GM18867 (cell line): ENCODE data around the gene MRGPRD.

Source experiments
- ATAC-seq: cut with Tn5 transposase; IDR thresholded peaks from one replicate; pipeline ENCODE4 v1.9.1; 2021; ENCODE audit warnings: mild to moderate bottlenecking, moderate library complexity; ENCODE audit not compliant: unreplicated experiment

Gene MRGPRD

GRCh38 chr11:68970921-68971636 is 9.7 kb downstream of the MRGPRD start:
- ATAC-seq: no peak

GRCh38 chr11:68969386-68969785 is 11.4 kb downstream of the MRGPRD start:
- no peak for ATAC-seq

- ATAC-seq: no peak
Measured at GRCh38 chr11:68968306-68969250, 12.2 kb downstream of the MRGPRD start.

- no peak for ATAC-seq
Measured at GRCh38 chr11:68966894-68967780, 13.6 kb downstream of the MRGPRD start.

- ATAC-seq: no peak
Measured at GRCh38 chr11:68965901-68966853, 14.6 kb downstream of the MRGPRD start.

GRCh38 chr11:68963779-68964178 is 17.0 kb downstream of the MRGPRD start:
- no peak for ATAC-seq

- ATAC-seq: no peak
Measured at GRCh38 chr11:68962527-68963250, 18.1 kb downstream of the MRGPRD start.

- no peak for ATAC-seq
Measured at GRCh38 chr11:68961245-68961644, 19.5 kb downstream of the MRGPRD start.

GRCh38 chr11:68960294-68961071 is 20.3 kb downstream of the MRGPRD start:
- ATAC-seq: no peak

- ATAC-seq: no peak
Measured at GRCh38 chr11:68959465-68960293, 21.1 kb downstream of the MRGPRD start.

- no peak for ATAC-seq
Measured at GRCh38 chr11:68958211-68958610, 22.6 kb downstream of the MRGPRD start.

- ATAC-seq: no peak
Measured at GRCh38 chr11:68956547-68957254, 24.1 kb downstream of the MRGPRD start.

- no peak for ATAC-seq
Measured at GRCh38 chr11:68956142-68956541, 24.6 kb downstream of the MRGPRD start.

- ATAC-seq: no peak
Measured at GRCh38 chr11:68955607-68955958, 25.2 kb downstream of the MRGPRD start.

GRCh38 chr11:68954836-68955606 is 25.8 kb downstream of the MRGPRD start:
- no peak for ATAC-seq

- no peak for ATAC-seq
Measured at GRCh38 chr11:68950762-68951161, 30.0 kb downstream of the MRGPRD start.
